HCEC 1CT (cell line): ENCODE measurements around the gene FAM120B.

Source experiments
- DNase-seq: peaks from one replicate; pipeline ENCODE4 v3.0.0-alpha.2; 2017

FAM120B gene

GRCh38 chr6:170287371-170287876 is 19.1 kb upstream of the FAM120B start:
- no peak for DNase-seq

- DNase-seq = no peak
Measured at GRCh38 chr6:170288091-170288631, 18.4 kb upstream of the FAM120B start.

- DNase-seq = no peak
Measured at GRCh38 chr6:170288852-170289179, 17.7 kb upstream of the FAM120B start.

- no peak for DNase-seq
Measured at GRCh38 chr6:170289180-170289931, 17.2 kb upstream of the FAM120B start.

GRCh38 chr6:170289951-170290295 is 16.6 kb upstream of the FAM120B start:
- no peak for DNase-seq

- peak; percentile 35 for DNase-seq
Measured at GRCh38 chr6:170290296-170291128, 16.0 kb upstream of the FAM120B start, which contains the start of gene DLL1. Gene DLL1 (minus strand): TSS chr6:170291078. CDS start chr6:170290139, 939 bp downstream.

- peak; percentile 25 for DNase-seq
Measured at GRCh38 chr6:170291271-170292110, 15.1 kb upstream of the FAM120B start.

GRCh38 chr6:170292111-170292406 is 14.5 kb upstream of the FAM120B start:
- DNase-seq = no peak

GRCh38 chr6:170292407-170293158 is 14.0 kb upstream of the FAM120B start:
- DNase-seq = no peak

GRCh38 chr6:170293341-170294231 is 13.0 kb upstream of the FAM120B start:
- DNase-seq = no peak

GRCh38 chr6:170294298-170294730 is 12.2 kb upstream of the FAM120B start:
- DNase-seq = no peak

- no peak for DNase-seq
Measured at GRCh38 chr6:170294813-170295509, 11.6 kb upstream of the FAM120B start.

- DNase-seq = no peak
Measured at GRCh38 chr6:170295510-170296422, 10.8 kb upstream of the FAM120B start.

- no peak for DNase-seq
Measured at GRCh38 chr6:170296423-170296745, 10.2 kb upstream of the FAM120B start.

GRCh38 chr6:170296746-170297575 is 9.6 kb upstream of the FAM120B start:
- DNase-seq = no peak

- no peak for DNase-seq
Measured at GRCh38 chr6:170297576-170298330, 8.8 kb upstream of the FAM120B start.

- no peak for DNase-seq
Measured at GRCh38 chr6:170298688-170299087, 7.9 kb upstream of the FAM120B start.

GRCh38 chr6:170301184-170301583 is 5.4 kb upstream of the FAM120B start:
- DNase-seq = no peak
